Hematopoietic multipotent progenitor cell treated with erythropoietin and hydrocortisone succinate and interleukin-3 and kit ligand, for 17 days (in vitro differentiated cells): ENCODE results near the gene C17orf75.

Experiments
- DNase-seq: peaks from one replicate; pipeline ENCODE4 v3.0.0-alpha.2; 2015; ENCODE audit warnings: low spot score

C17orf75 gene

GRCh38 chr17:32302860-32303649, 38.9 kb downstream of the C17orf75 start:
- no peak for DNase-seq

- no peak for DNase-seq
Measured at GRCh38 chr17:32302037-32302436, 39.9 kb downstream of the C17orf75 start.

- peak; percentile 75 for DNase-seq
Measured at GRCh38 chr17:32299580-32300164, 42.3 kb downstream of the C17orf75 start.

- no peak for DNase-seq
Measured at GRCh38 chr17:32298721-32299579, 43.0 kb downstream of the C17orf75 start.

GRCh38 chr17:32298298-32298697, 43.7 kb downstream of the C17orf75 start:
- no peak for DNase-seq

- DNase-seq = no peak
Measured at GRCh38 chr17:32297860-32298259, 44.1 kb downstream of the C17orf75 start.

GRCh38 chr17:32297424-32297823, 44.5 kb downstream of the C17orf75 start:
- DNase-seq = no peak

GRCh38 chr17:32292094-32292493, 49.9 kb downstream of the C17orf75 start:
- DNase-seq = no peak

- no peak for DNase-seq
Measured at GRCh38 chr17:32289471-32290070, 52.4 kb downstream of the C17orf75 start.

- no peak for DNase-seq
Measured at GRCh38 chr17:32288615-32289014, 53.4 kb downstream of the C17orf75 start.

- no peak for DNase-seq
Measured at GRCh38 chr17:32287804-32288511, 54.0 kb downstream of the C17orf75 start.

- peak; percentile 90 for DNase-seq
Measured at GRCh38 chr17:32286518-32286900, 55.5 kb downstream of the C17orf75 start.

- peak; percentile 76 for DNase-seq
Measured at GRCh38 chr17:32285746-32286517, 56.0 kb downstream of the C17orf75 start.

- peak; percentile 61 for DNase-seq
Measured at GRCh38 chr17:32285306-32285705, 56.7 kb downstream of the C17orf75 start.

GRCh38 chr17:32283745-32284201, 58.2 kb downstream of the C17orf75 start:
- DNase-seq = no peak

GRCh38 chr17:32281011-32281451, 60.9 kb downstream of the C17orf75 start:
- no peak for DNase-seq

GRCh38 chr17:32279891-32280716, 61.9 kb downstream of the C17orf75 start:
- DNase-seq = no peak

GRCh38 chr17:32278815-32279214, 63.2 kb downstream of the C17orf75 start:
- DNase-seq = no peak
